GM19193 (cell line): ENCODE measurements around the gene MYO1D.
A peak's percentile ranks its signal among the peaks of the same experiment; 100 is the strongest.

Experiments used
- POLR2A ChIP-seq: IDR thresholded peaks from 4 replicates; pipeline ENCODE4 v1.6.1; 2011; ENCODE audit not compliant: insufficient read depth, insufficient read length; ENCODE audit errors: extremely low read depth

MYO1D gene

DNA sequence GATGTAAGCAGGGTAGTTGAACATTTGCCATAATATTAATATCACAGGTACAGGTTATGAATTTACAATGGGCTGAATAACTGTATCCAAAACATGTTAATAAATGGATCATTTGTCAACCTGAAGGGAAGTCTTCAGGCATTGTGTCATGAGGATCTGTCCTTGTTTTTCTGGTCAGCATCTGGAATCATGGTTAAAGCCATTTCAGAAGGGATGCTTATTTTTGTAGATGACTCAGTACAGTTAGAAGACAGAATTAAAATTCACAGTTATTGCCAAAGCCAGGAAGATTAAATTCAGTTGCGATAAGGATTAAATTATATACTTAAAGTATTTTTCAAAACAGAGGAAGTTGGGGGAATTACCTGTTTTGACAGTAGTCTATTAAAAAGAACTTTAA is 424.6 kb downstream of the MYO1D start:
- no peak for TF ChIP-seq POLR2A

DNA sequence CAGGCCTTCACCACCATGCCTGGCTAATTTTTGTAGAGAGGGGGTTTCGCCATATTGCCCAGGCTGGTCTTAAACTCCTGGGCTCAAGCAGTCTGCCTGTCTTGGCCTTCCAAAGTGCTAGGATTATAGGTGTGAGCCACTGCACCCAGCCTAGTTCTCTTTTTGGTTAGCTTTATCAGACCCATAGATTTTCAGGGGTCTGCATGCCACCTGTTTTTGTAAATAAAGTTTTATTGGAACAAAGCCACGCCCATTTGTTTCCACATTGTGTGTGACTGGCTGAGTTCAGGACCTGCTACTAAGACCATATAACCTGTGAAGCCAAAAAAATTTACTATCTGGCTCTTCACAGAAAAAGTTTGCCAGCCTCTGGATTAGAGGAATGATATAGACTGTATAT is 425.0 kb downstream of the MYO1D start:
- no peak for TF ChIP-seq POLR2A

DNA sequence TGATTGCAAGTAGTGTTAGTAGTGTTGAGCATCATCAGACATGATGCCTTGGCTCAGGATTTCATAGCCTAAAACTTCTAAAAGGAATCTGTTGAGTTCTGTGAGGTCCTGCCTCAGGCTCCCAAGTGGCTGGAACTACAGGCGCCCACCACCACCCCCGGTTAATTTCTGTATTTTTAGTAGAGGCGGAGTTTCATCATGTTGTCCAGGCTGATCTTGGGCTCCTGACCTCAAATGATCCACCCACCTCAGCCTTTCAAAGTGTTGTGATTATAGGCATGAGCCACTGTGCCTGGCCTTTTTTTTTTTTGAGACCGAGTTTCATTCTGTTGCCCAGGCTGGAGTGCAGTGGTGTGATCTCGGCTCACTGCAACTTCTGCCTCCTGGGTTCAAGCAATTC is 427.0 kb downstream of the MYO1D start:
- no peak for TF ChIP-seq POLR2A

DNA sequence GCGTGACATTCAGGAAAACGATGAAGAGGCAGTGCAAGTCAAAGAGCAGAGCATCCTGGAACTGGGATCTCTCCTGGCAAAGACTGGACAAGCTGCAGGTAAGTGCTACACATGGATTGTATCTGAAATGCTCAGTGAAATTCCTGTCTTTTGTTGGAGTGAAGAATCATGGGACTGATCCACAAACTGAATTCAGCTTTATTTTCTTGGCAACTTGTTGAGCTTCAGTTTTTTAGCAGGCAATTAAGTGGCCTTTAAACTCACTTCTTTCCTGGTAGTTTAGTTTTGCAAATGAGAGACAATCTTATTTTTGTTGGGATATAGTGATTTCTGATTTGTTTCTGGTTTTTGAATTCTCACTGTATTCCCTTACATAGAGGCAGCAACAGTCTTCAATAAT is 430.0 kb downstream of the MYO1D start:
- no peak for TF ChIP-seq POLR2A

DNA sequence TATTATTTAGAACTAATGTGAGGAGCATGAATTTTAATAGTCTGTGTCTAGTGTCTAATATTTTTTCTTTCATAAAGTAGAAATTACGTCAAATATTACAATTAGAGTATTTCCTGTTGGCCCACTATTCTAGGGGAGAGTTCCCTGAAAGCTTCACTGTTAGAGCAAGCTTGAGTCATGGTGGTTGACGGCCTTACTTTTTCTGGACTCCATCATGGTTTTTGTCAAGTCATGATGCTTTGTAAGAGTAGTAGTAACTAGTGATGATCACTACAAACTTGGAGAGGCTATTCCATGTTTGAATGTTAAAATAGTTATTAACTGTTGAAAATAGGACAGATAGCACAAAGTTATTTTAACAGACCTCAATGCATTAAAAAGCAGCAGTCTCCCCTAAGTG is 431.0 kb downstream of the MYO1D start:
- no peak for TF ChIP-seq POLR2A

DNA sequence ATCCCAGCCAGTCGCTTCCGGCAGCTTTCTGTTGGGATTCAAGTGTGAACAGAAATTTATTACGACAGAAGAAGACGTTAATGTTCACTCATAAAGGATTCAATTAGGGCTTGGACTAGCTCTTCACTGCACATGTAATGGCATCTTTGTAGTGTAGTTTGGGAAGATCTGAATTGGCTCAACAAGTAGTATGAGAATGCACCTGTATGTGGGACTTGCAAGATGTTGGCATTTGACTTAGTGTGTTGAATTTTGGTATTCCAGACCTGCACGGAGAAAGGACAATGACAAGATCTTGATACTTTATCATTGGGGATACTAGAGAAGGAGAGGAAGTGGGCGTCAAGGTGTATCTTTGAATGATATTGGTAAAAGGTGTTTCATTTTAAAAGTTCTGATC is 431.4 kb downstream of the MYO1D start:
- TF ChIP-seq POLR2A = no peak

DNA sequence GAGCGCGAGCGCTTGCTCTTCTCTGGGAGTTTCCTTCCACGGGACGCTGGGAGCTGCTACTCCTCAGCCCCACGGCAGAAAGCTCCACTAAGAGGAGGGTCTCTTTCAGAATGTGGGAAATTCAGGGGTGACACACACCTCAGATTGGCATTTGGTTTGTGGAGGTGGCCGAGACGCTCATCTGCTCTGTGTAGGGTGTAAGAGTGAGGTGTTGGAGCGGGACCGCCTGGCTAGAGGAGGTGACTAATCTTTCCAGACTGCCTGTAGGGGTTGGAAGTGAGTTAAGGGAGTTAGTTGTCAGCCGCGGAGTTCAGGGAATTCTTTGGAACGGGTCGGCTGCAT is 431.9 kb downstream of the MYO1D start:
- TF ChIP-seq POLR2A = no peak

DNA sequence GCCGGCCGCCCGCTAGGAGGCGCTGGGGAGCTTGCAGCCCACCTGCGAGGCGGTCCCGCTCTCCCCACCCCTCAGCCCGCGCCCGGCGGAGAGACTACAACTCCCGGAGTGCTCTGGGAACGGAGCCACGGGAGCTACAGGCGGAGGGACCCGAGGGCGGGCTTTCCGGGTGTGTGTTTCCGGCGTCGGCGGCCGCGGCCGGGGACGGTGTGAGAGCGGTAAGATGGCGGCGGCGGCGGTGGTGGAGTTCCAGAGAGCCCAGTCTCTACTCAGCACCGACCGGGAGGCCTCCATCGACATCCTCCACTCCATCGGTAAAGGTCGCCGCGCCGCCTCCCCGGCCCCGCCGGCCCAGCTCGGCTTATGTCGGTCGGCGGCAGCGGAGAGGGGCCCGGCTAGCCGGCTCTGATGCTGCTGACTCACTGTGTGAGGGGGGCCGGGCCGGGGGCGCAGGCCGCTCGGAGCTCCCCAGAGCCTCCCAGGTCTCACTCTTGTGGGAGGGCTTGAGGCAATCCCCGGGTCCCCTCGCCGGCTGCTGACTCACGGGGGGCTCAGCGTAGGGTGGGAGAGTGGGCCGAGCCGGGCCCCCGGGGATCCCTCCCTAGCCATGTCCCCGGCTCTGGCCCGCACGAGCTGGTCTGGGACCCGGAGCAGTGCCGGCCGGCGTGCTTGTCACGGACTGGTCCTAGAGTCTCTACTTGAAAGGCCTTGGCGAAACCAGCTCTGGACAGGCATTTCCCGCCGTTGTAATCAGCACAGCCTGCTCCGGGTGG is 432.4 kb downstream of the MYO1D start, which contains the start of gene PSMD11:
PSMD11 (plus strand) TSS at position 210 of the 773 bp plus-strand sequence; CDS start at position 224, 14 bp downstream.
- peak; percentile 74 for TF ChIP-seq POLR2A

DNA sequence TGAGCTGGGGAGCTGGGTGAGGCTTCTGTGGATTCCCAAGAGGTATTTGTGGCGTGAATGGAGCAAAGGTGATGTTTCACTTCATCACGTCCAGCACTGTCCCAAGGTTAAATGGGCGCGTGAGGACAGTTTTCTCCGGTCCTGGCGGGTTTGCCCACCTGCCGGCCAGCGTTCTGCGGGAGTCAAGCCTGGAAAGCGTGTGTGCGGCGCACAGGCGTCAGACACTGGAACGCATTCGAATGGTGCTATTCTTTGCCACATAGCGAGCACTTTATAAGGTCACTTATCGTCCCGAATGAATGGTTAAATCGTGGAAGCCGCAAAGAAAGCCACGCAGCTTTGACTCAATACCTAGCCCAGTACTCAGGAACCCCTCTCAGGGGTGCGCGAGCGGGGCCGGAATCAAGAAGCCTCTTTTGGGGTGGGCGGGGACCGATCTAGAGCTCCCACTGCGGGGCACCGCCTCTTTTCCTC is 433.1 kb downstream of the MYO1D start:
- TF ChIP-seq POLR2A = no peak
